Measurements from ENCODE around the gene CFL2.

CFL2 gene

DNA sequence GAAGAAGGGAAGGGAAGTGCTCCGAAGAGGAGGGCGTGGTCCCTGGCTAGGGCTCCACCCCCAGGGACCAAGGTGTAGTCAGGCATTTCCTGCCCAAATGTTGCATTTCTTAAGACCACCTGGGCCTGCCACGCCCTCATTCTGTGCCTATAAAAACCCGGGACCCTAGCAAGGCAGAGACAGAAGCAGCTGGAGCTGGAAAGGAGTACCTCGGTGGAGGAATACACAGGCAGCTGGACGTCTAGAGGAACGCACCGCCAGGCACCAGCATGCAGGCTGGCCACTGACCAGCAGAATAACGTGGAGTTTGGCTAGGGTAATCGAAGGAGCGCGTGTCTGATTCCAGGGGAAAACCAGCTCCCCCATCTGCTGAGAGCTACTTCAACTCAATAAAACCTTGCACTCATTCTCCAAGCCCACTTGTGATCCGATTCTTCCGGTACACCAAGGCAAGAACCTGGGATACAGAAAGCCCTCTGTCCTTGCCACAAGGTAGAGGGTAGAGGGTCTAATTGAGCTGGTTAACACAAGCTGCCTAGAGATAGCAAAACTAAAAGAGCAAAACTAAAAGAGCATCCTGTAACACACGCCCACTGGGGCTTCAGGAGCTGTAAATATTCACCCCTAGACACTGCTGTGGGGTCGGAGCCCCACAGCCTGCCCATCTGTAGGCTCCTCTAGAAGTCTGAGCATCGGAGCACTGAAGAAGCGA, 21.0 kb downstream of the CFL2 start:
- Histone ChIP-seq H3K4me3 (ENCODE audit: insufficient read depth, low read depth, low read length) (peak overlapping the region; percentile 7), H3K27ac (ENCODE audit: insufficient read depth, low read depth, low read length, poor library complexity, severe bottlenecking) (no peak overlapping the region), H3K9me3 (ENCODE audit: control insufficient read depth, low read length) (no peaks in the 10 kb centered on the region), H3K27me3 (ENCODE audit: control insufficient read depth, insufficient read depth, low read length, poor library complexity, severe bottlenecking) (no peaks in the 10 kb centered on the region), H3K4me1 (ENCODE audit: control insufficient read depth, insufficient read depth, low read length) (no peaks in the 10 kb centered on the region), H3K36me3 (ENCODE audit: control insufficient read depth, insufficient read depth, low read length) (no peaks in the 10 kb centered on the region)
- 62 to 63% methylated on average over 18 of the region's 18 CpGs for WGBS, 2 experiments

DNA sequence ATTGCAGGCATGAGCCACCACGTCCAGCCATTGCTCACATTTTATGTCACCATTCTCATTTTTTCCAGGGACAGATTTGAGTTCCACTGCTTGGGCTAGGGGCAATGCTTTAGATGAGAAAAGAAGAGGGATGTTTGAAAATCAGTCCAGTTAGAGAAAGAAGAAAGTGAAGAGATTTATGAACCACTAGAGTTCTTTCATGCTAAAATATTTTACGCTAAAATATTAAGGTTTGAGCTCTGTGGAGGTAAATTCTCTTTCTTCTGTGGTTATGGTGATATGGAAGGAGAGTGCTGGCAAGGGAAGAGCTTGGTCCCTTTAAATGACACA, 21.5 kb downstream of the CFL2 start:
- Histone ChIP-seq H3K36me3 (ENCODE audit: control insufficient read depth, insufficient read depth, low read length) (no peaks in the 10 kb centered on the region), H3K27ac (ENCODE audit: insufficient read depth, low read depth, low read length, poor library complexity, severe bottlenecking) (no peak overlapping the region), H3K4me1 (ENCODE audit: control insufficient read depth, insufficient read depth, low read length) (no peaks in the 10 kb centered on the region), H3K27me3 (ENCODE audit: control insufficient read depth, insufficient read depth, low read length, poor library complexity, severe bottlenecking) (no peaks in the 10 kb centered on the region), H3K4me3 (ENCODE audit: insufficient read depth, low read depth, low read length) (no peak overlapping the region), H3K9me3 (ENCODE audit: control insufficient read depth, low read length) (no peaks in the 10 kb centered on the region)
- 92% methylated on average over 2 of the region's 2 CpGs for WGBS, 2 experiments

DNA sequence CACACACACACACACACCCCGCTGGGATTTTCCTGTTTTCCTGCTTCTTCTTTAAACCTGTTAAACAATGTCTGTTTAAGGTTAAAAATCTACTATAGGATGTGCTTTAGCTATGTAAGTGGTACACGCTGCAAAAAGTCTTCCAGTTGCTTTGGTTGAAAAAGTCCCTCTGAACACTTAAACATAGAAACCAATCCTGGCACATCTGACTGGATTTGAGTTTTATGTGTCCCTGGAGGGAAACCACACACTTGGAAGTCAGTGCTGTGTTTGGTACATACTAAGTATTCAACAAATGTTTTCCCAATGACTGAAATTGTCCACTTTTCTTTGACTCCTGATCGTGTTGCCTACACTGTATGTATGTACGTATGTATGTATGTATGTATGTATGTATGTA, 22.0 kb downstream of the CFL2 start:
- H3K27ac ChIP-seq (ENCODE audit: insufficient read depth, low read depth, low read length, poor library complexity, severe bottlenecking): no peak overlapping the region
- H3K36me3 ChIP-seq (ENCODE audit: control insufficient read depth, insufficient read depth, low read length): no peaks in the 10 kb centered on the region
- H3K27me3 ChIP-seq (ENCODE audit: control insufficient read depth, insufficient read depth, low read length, poor library complexity, severe bottlenecking): no peaks in the 10 kb centered on the region
- H3K9me3 ChIP-seq (ENCODE audit: control insufficient read depth, low read length): no peaks in the 10 kb centered on the region
- 88 to 92% methylated on average over 3 to 4 of the region's 4 CpGs for WGBS, 2 experiments
- no peak overlapping the region for H3K4me3 ChIP-seq (ENCODE audit: insufficient read depth, low read depth, low read length)
- H3K4me1 ChIP-seq (ENCODE audit: control insufficient read depth, insufficient read depth, low read length): no peaks in the 10 kb centered on the region

DNA sequence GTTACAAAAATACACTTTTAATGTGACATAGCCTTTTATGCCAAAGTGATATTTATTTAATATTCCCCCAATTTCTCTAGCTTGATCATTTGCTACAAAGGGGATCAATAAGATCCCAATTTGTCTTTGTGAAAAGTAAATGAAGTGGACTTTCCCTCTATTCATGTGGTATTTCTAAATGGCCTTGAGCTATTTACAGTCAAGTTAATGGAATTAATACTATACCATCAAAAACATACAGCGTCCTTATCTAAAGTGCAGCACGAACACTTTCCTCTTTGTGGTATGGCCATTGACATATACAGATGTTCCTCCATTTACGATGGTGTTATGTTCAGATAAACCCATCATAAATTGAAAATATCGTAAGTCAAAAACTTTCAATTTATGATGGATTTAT, 23.2 kb downstream of the CFL2 start:
- Histone ChIP-seq H3K27me3 (ENCODE audit: control insufficient read depth, insufficient read depth, low read length, poor library complexity, severe bottlenecking) (no peaks in the 10 kb centered on the region), H3K9me3 (ENCODE audit: control insufficient read depth, low read length) (no peaks in the 10 kb centered on the region), H3K36me3 (ENCODE audit: control insufficient read depth, insufficient read depth, low read length) (no peaks in the 10 kb centered on the region), H3K4me3 (ENCODE audit: insufficient read depth, low read depth, low read length) (no peak overlapping the region), H3K27ac (ENCODE audit: insufficient read depth, low read depth, low read length, poor library complexity, severe bottlenecking) (no peak overlapping the region), H3K4me1 (ENCODE audit: control insufficient read depth, insufficient read depth, low read length) (no peaks in the 10 kb centered on the region)
- WGBS, 2 experiments: 92 to 94% methylated on average over 4 of the region's 4 CpGs

DNA sequence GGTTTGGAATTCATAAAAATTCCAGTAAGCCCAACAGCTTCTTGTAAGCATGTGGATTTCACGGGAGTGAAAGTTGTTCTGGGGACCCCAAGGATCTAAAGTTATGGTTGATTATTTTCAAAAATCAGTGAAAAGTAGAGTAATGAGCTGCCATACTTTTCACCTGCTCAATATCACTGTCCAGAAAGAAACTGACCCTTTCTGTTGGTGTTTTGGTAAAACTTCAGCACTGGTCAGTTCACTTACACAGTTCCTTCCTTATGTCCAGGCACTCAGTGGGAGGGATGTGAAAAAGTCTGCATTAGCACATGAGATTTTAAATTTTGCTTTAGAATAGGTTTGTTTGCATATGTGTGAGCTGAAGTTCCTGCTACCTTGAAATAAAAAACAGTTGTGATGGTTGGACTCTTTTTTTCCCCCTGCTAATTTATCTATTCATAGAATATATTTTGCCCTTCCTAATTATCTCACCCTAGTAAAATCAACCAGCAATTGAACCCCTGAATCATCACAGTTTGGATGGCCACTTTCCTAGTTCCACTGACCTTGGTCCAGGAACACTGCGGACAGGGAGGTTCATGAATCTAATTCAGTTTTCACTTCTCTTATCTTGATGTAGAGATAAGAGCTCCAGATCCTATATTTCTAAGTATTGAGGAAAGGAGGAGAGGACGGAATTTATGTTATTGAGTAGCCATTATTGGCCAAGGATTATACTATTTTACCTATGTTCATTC, 25.8 kb downstream of the CFL2 start:
- 90 to 96% methylated on average over 3 of the region's 3 CpGs for WGBS, 2 experiments
- Histone ChIP-seq H3K27ac (ENCODE audit: insufficient read depth, low read depth, low read length, poor library complexity, severe bottlenecking) (no peak overlapping the region), H3K4me3 (ENCODE audit: insufficient read depth, low read depth, low read length) (no peak overlapping the region), H3K4me1 (ENCODE audit: control insufficient read depth, insufficient read depth, low read length) (no peaks in the 10 kb centered on the region), H3K27me3 (ENCODE audit: control insufficient read depth, insufficient read depth, low read length, poor library complexity, severe bottlenecking) (no peaks in the 10 kb centered on the region), H3K9me3 (ENCODE audit: control insufficient read depth, low read length) (no peaks in the 10 kb centered on the region), H3K36me3 (ENCODE audit: control insufficient read depth, insufficient read depth, low read length) (no peaks in the 10 kb centered on the region)

DNA sequence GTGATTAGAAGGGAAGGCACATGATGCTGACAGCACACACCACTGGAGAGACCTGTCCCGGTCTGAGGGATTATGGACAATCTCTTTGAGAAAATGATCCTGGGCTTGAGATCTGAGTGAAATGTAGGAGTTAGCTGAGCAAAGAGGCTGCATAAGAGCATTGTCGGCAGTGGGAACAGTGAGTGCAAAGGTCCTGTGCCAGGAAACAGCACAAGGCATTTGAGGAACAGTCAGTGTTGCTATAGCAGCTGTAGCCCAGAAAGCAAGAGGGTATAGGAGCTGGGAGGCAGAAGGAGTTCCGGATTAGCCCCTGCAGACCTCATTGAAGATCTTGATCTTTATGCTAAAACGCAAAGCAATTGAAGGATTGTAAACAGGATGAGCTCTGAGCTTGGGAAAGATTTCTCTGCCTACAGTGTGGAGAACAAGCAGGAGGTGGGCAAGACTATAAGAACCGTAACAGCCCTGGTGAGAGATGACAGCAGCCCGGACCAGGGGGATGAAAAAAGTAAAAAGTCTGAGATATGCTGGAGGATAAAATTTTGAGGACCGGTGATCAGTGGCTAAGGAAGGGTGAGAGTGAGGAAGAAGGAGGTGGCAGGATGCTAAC, 28.5 kb downstream of the CFL2 start:
- no peak overlapping the region for H3K4me3 ChIP-seq (ENCODE audit: insufficient read depth, low read depth, low read length)
- H3K27ac ChIP-seq (ENCODE audit: insufficient read depth, low read depth, low read length, poor library complexity, severe bottlenecking): no peak overlapping the region
- no peaks in the 10 kb centered on the region for H3K4me1 ChIP-seq (ENCODE audit: control insufficient read depth, insufficient read depth, low read length)
- no peaks in the 10 kb centered on the region for H3K27me3 ChIP-seq (ENCODE audit: control insufficient read depth, insufficient read depth, low read length, poor library complexity, severe bottlenecking)
- WGBS, 2 experiments: 75 to 76% methylated on average over 7 of the region's 7 CpGs
- no peaks in the 10 kb centered on the region for H3K9me3 ChIP-seq (ENCODE audit: control insufficient read depth, low read length)
- H3K36me3 ChIP-seq (ENCODE audit: control insufficient read depth, insufficient read depth, low read length): no peaks in the 10 kb centered on the region

DNA sequence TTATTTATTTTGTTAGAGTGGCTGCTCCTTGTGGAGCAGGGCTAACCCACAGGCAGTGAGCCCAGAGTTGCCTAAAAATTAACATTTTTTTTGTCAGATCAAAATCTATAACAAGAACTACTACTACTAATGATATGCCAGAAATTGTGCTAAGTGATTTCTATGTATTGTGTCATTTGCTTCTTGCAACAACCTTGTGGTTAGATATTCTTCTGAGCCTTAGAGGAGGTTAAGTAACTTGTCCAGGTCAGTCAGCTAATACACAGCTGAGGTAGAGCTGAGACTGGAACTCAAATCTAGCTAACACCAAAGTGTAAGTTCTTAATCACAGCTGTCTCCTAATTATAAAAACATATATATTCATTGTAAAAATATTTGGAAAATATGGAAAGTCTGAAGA, 29.8 kb downstream of the CFL2 start:
- Histone ChIP-seq H3K27me3 (ENCODE audit: control insufficient read depth, insufficient read depth, low read length, poor library complexity, severe bottlenecking) (no peaks in the 10 kb centered on the region), H3K9me3 (ENCODE audit: control insufficient read depth, low read length) (no peaks in the 10 kb centered on the region), H3K4me3 (ENCODE audit: insufficient read depth, low read depth, low read length) (no peak overlapping the region), H3K36me3 (ENCODE audit: control insufficient read depth, insufficient read depth, low read length) (no peaks in the 10 kb centered on the region), H3K27ac (ENCODE audit: insufficient read depth, low read depth, low read length, poor library complexity, severe bottlenecking) (no peak overlapping the region), H3K4me1 (ENCODE audit: control insufficient read depth, insufficient read depth, low read length) (no peaks in the 10 kb centered on the region)

DNA sequence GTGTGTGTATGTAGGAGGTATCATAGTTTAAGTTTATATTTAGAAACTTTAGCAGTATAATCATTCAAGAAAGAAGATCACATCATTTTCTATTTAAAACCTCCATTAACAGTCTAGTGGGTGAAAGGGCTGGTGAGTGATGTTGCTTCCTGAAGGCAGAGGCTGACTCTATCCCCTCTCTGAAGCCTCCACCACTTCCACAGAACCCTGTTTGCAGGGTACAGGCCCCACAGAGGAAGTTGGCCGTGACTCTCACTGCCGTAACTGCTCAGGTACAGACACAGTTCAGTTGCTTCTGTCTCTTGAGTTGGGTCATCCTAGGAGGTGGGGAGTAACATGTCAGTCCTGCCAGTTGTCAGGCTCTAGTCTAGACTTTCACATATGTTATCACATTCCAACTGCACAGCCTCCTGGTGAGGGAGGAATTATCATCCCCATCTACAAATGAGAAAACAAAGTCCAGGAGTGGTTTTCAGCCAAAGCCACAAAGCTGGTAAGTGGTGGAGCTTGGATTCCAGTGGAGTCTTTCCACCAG, 31.5 kb downstream of the CFL2 start:
- Histone ChIP-seq H3K4me1 (ENCODE audit: control insufficient read depth, insufficient read depth, low read length) (no peaks in the 10 kb centered on the region), H3K4me3 (ENCODE audit: insufficient read depth, low read depth, low read length) (no peak overlapping the region), H3K27me3 (ENCODE audit: control insufficient read depth, insufficient read depth, low read length, poor library complexity, severe bottlenecking) (no peaks in the 10 kb centered on the region), H3K9me3 (ENCODE audit: control insufficient read depth, low read length) (no peaks in the 10 kb centered on the region), H3K27ac (ENCODE audit: insufficient read depth, low read depth, low read length, poor library complexity, severe bottlenecking) (no peak overlapping the region), H3K36me3 (ENCODE audit: control insufficient read depth, insufficient read depth, low read length) (no peaks in the 10 kb centered on the region)
- 89 to 95% methylated on average over 2 of the region's 2 CpGs for WGBS, 2 experiments

DNA sequence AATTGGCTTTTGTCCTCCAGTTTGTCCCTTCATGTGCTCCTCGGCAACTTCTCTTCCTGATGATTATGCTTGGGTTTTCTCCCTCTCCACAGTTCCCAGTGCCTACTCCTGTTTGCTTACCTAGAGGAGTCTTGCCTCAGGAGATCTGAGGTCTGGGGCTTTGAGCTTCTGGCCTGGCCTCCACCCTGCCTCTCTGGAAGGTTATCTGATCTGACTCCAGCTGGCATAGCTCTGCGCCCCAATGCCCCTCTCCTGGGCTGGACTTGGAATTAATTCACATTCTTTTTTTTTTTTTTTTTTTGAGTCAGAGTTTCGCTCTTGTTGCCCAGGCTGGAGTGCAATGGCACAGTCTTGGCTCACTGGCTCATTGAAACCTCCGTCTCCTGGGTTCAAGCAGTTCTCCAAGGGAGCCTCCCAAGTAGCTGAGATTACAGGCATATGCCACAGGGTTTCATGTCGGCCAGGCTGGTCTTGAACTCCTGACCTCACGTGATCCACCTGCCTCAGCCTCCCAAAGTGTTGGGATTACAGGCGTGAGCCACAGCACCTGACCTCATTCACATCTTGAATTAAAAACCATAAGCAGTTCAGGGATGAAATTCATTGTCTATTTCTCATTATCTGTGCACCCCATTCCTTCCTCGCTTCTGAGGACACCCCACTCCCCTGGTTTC, 33.5 kb downstream of the CFL2 start:
- Histone ChIP-seq H3K27me3 (ENCODE audit: control insufficient read depth, insufficient read depth, low read length, poor library complexity, severe bottlenecking) (no peaks in the 10 kb centered on the region), H3K27ac (ENCODE audit: insufficient read depth, low read depth, low read length, poor library complexity, severe bottlenecking) (no peak overlapping the region), H3K4me1 (ENCODE audit: control insufficient read depth, insufficient read depth, low read length) (no peaks in the 10 kb centered on the region), H3K36me3 (ENCODE audit: control insufficient read depth, insufficient read depth, low read length) (no peaks in the 10 kb centered on the region), H3K4me3 (ENCODE audit: insufficient read depth, low read depth, low read length) (no peak overlapping the region), H3K9me3 (ENCODE audit: control insufficient read depth, low read length) (no peaks in the 10 kb centered on the region)
- WGBS, 2 experiments: 92% methylated on average over 8 of the region's 8 CpGs

DNA sequence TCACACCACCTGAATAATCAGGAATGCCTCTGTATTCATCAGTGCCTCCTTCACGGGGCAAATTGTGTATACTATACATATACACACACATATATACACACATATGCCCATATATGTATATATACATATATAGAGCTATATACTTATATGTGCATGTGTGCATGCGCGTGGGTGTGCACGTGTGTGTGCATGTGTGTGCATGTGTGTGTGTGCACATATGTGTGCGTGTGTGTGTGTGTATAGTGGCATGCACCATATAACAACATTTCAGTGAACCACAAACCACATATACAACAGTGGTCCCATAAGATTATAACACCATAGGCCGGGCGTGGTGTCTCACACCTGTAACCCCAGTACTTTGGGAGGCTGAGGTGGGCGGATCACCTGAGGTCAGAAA, 35.7 kb downstream of the CFL2 start:
- Histone ChIP-seq H3K4me3 (ENCODE audit: insufficient read depth, low read depth, low read length) (no peak overlapping the region), H3K27me3 (ENCODE audit: control insufficient read depth, insufficient read depth, low read length, poor library complexity, severe bottlenecking) (no peaks in the 10 kb centered on the region), H3K27ac (ENCODE audit: insufficient read depth, low read depth, low read length, poor library complexity, severe bottlenecking) (no peak overlapping the region), H3K4me1 (ENCODE audit: control insufficient read depth, insufficient read depth, low read length) (no peaks in the 10 kb centered on the region), H3K9me3 (ENCODE audit: control insufficient read depth, low read length) (no peaks in the 10 kb centered on the region), H3K36me3 (ENCODE audit: control insufficient read depth, insufficient read depth, low read length) (no peaks in the 10 kb centered on the region)
- 89 to 98% methylated on average over 4 to 7 of the region's 8 CpGs for WGBS, 2 experiments
